Amygdala (tissue), 56 donors: ENCODE results near the gene MTHFD2L.
"Not testable (repeated sequence)": the region's sequence is repeated elsewhere in the genome, so short reads cannot be mapped to it uniquely, and the experiment has no call there.

Source experiments
- DNase-seq, 56 donors: peaks; one replicate each; lab custom pipeline; 2025; lab: John Stamatoyannopoulos, UW

The MTHFD2L gene

DNA sequence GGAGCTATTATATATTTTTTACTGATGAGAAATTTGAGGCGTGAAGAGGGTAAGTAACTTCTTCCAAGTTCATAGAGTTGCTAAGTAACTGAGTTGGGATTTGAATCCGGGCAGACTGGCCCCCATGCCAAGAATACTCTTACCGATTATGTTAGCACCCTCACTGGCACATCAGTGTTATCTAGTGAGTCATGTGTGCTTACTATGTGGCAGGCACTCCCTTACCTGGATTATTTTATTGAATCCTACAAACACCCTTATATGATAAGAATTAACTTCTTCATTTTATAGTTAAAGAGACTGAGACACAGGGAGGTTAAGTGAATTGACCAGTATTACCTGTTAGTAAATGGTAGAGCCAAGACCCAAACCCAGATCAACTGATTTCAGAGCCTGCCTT is 20.9 kb downstream of the MTHFD2L start:
- no peak for DNase-seq

DNA sequence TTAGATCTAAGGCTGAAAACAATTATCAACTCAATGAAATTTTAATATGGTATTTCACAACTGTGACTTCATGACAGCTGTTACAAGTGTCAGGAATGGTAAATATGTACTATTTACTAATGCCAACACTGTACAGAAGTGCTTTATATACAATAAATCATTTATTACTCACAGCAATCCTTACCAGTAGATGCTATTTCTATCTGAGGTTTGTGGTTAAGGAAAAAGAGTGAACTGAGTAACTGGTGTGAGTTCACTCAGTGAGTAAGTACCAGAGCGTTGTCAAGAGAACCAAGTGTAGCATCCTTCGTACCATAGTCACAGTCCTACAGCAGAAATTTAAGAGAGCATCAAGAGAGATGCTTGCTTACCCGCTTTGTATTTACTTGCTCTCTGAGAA is 23.3 kb downstream of the MTHFD2L start:
- no peak for DNase-seq

DNA sequence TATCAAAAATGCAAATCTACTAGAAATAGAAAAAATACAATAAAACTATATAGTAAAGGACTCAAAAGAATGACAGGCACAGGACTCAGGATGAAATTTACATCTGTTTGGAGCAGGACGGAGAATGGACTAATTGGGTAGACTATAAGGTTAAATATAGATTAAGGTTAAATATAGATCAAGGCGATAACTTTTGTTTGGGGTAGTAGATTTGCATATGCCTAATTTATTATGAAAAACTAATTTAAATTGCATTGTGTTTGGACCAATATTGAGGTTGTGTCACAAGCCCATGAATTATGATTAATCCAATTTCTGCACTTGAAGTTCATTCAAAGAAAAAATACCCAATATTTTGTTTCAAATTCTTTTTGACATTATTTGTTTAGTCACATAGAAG is 31.0 kb downstream of the MTHFD2L start:
- DNase-seq, result no peak

DNA sequence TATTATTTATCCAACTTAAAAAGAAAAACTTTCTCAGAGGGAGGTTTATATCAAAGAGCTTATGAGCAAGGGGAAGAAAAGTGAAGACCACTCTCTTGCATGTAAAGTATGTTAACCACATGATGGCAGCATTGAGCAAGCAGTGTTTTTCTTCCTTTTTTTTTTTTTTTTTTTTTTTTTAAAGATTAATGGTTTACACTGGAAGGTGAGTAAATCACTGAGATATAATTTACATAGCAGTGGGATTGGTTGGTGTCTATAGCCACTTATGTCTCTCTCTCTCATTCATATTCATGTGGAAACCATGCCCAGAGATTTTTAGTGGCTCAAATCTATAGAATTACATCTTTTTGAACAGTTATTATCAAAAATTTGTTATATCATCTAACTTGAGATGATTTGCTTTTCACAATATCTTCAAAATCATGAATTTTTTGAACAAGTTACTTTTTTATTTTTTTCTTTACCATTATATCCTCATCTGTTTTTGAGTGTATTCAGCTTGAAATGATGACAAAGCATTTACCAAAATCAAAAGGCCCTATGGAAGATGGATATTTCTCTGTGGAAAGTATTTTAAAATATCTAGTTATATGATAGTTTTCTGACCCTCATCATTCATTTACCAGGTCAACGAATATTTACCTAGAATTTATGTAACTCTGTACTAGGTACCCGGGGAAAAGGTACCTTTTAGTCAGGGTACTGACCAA is 31.6 kb downstream of the MTHFD2L start:
- peak in 1 of 56 donors; percentile 5 for DNase-seq

DNA sequence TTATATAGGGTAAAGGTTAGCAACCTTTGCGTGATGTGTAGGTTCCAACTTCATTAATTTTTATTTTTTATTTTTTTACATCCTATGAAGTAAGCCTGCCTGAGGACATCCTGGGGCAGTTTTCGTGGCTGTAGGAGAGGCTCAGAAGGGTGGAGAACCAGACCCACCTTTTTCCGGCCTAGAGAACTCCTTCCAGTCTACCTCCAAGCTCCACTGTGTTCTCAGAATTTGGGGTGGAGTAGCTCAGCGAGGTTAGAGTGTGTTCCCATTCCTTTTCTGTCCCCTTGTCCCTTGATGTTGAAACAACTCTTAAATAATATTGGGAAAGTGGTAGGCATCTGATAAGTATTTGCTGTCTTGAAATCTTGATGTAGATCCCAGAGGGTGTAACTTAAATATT is 32.4 kb downstream of the MTHFD2L start:
- DNase-seq, result no peak

DNA sequence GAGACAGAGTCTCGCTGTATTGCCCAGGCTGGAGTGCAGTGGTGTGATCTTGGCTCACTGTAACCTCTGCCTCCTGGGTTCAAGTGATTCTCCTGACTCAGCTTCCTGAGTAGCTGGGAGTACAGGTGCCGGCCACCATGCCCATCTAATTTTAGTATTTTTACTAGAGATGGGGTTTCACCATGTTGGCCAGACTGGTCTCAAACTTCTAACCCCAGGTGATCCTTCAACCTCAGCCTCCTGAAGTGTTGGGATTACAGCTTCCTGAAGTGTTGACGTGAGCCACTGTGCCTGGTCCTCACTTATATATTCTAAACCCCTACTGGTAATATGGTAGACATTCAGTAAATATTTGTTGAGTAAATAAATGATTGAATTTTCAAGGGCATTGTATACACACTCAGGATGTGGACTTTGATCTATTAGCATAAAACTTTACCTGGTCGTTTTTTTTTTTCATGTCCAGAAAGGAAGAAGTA is 33.0 kb downstream of the MTHFD2L start:
- no peak for DNase-seq

DNA sequence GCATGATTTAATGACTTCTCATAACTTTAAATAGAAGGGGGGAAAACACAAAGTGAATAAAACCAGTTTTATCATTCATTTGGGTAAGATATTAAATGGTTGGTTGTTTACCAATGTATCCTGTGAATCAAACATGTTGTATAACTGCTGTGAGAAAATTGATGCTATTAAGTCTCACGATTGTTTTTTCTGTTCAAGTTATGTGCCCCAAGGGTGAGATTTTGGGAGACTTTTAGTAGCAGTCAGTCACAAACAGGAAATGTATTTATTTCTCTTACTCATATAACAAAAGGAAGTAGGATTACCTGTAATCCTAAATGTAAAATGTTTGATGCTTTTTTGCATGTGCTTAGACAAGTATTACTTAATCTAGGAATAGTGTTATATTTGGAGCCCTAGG is 39.2 kb downstream of the MTHFD2L start:
- no peak for DNase-seq

DNA sequence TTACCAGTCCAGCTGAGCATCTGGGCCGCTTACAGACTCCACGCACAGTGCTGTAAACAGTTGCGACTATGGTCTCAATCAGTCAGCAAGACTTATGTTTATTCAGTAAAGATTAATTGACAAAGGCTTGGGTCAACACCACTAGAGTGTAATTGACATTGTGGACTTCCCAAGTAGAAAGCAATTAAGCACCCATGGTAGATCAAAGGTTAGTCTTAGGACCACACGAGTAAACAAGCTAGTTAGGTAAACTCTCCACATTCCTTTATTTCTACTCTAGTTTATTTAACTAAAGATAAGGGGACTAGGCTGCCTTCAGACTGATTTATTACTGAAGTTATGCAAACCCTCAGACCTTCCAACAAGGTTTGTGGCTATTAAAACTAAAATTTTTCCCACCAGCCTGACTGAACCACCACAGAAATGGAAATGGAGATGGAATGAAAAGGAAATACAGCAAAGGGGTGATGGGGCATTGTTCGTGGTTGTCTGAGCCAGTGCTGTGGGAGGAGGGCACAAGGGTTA is 44.2 kb downstream of the MTHFD2L start:
- no peak for DNase-seq

DNA sequence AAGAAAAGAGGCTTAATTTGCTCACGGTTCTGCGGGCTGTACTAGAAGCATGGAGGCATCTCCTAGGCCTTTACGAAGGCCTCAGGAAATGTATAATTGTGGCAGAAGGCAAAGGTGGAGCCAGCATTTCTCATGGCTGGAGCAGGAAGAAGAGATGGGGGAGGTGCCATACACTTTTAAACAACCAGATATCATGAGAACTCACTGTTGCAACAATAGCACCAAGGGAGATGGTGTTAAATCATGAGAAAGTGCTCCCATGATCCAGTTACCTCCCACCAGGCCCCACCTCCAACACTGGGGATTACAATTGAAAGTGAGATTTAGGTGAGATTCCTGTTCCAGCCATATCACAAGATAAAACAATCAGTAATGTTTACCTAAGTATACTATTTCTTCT is 45.5 kb downstream of the MTHFD2L start:
- DNase-seq, result no peak

DNA sequence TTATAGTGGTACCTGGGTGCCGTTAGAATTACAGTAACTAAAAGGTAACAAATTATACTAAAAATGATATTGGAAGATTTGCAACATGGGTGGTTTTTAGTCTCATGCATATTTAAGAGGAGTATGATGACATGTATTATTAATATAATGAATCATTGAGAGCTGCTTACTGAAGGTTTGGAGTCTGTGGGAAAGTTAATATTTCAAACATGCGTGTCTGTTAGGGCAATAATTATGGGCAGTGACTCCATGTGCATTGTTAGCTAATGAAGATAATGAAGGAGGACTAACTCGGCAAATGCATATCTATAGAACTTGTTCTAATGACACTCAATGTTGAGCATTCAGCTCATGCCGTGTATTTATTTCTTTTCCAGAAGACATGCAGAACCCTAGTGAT is 47.1 kb downstream of the MTHFD2L start:
- no peak for DNase-seq

DNA sequence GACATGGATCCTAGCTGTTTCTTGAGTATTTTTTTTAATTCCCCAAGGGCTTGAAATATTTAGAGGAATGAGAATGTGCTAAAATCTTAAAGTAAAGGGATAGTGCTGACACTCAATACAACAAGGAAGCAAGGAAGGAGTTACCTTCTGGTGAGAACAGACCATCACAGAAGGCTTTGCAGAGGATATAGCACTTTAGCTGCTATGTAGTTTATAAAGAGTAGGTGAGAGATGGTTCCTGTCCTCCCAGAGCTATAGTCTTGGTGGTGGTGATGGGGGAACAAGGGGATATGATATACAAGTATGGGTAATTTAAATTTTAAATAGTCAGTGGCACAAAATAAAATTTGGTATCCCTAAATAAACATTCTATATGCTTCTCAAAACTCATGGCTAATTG is 47.6 kb downstream of the MTHFD2L start:
- DNase-seq, result no peak

DNA sequence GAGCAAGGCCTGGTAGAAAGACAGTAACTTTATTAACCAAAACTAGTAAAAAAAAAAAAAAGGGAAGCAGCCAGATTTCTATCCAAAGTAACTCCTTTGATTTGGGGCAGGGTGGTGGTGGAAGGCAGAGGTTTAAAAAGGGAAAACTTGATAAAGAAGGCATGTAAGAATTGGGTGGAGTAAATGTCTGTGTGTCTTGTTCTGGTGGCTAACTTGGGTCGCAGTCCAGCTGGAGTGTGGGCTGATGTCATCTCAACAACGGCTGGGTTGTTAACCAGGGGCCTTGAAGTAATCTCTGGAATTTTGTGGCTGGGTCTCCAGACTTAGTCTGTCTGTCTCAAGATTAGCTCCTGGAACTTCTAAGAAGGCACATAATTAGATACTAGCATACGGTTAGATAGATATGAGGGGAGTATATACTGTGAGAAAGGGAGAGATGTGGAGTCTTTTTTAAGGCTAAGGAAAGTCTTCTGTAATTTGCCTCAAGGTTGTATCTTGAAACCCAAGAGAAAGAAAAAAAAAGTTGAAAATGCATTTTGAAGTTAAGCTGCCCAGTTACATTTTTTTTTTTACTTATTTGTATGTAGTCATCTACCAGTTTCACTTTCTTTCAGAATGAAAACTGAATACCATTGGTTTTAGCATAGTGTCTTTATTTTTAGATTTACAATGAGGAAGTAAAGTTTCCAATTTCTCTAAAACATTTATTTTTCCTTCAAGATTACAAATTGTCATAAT is 48.3 kb downstream of the MTHFD2L start:
- DNase-seq, result no peak

DNA sequence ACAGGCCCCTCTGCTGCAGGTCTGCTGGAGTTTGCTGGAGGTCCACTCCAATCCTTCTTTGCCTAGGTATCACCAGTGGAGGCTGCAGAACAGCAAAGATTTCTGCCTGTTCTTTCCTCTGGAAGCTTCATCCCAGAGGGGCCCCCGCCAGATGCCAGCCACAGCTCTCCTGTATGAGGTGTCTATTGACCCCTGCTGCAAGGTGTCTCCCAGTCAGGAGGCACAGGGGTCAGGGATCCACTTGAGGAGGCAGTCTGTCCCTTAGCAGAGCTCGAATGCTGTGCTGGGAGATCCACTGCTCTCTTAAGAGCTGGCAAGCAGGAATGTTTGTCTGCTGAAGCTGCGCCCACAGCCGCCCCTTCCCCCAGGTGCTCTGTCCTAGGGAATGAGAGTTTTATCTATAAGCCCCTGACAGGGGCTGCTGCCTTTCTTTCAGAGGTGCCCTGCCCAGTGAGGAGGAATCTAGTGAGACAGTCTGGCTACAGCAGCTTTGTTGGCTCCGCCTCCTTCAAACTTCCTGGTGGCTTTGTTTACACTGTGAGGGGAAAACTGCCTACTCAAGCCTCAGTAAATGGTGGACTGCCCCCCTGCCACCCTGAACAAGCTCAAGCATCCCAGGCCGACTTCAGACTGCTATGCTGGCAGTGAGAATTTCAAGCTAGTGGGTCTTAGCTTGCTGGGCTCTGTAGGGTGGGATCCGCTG is 56.7 kb downstream of the MTHFD2L start:
- not testable (repeated sequence) for DNase-seq

DNA sequence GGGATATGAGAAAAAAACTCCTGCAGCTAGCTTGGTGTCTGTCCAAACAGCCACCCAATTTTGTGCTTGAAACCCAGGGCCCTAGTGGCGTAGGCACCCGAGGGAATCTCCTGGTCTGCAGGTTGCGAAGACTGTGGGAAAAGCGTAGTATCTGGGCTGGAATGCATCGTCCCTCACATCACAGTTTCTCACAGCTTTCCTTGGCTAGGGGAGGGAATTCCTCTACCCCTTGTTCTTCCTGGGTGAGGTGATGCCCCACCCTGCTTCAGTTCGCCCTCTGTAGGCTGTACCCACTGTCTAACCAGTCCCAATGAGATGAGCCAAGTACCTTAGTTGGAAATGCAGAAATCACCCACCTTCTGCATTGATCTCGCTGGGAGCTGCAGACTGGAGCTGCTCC is 57.3 kb downstream of the MTHFD2L start:
- not testable (repeated sequence) for DNase-seq

DNA sequence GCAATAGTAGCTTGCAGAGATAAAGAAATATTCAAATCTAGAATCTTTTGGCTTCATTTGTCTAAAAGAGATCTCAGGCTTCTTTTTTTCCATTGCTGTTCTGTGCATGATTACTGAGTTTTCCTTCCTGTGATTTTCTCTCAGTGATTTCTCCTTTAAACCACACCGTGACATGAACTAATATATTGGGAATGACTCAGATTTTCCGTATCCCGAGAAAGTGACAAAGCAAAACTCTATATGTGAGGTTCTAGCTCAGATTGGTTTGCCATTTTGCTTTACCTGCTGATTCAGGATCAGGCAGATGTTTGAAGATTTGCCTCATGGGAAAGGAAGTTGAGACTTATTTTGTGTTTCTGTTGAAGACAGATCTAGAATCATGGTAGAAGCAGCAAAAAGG is 59.4 kb downstream of the MTHFD2L start:
- no peak for DNase-seq

DNA sequence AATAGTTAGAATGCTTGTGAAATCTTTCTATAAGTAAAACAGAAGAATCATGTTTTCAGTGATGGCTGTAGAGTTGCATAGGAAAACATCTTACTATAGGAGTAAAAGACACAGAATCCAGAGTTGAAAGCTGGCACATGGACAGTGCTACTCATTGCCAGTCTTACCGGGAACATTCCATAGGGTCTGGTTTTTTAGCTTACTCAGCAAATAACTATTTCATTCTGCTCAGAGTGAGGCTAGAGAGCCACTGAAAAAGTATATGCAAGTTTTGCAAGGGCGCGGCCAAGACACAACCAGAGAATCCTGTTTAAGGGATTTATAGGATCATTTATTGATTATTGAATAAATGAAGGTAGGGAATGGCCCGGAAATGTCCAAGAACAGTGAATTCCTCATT is 60.3 kb downstream of the MTHFD2L start:
- DNase-seq, result no peak

DNA sequence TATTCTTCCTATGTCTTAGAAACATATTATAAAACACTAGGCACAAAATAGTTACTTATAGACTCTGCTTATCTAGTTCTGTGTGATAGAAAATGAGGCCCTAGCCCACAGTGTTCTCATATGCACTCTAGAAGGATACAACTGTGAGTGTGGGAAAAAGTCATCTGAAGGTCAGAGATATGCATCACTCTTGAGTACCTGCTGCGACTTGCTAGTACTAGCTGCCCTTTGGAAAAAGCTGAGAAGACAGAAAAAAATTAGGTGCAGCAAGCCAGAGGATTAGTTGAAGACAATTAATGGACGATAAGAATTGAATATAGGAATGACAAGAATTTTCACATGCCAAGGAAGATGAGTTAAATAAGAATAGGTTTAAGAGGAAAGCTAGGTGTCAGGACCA is 61.3 kb downstream of the MTHFD2L start:
- DNase-seq, result no peak

DNA sequence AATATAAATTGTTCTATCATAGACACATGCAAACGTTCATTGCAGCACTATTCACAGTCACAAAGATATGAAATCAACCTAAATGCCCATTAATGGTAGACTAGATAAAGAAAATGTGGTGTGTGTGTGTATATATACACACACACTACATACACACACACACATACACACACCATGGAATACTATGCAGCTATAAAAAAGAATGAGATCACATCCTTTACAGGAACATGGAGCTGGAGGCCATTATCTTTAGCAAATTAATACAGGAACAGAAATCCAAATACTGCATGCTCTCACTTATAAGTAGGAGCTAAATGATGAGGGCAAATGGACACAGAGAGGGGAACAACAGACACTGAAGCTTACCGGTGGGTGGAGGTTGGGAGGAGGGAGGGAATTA is 65.2 kb downstream of the MTHFD2L start:
- DNase-seq, result no peak

DNA sequence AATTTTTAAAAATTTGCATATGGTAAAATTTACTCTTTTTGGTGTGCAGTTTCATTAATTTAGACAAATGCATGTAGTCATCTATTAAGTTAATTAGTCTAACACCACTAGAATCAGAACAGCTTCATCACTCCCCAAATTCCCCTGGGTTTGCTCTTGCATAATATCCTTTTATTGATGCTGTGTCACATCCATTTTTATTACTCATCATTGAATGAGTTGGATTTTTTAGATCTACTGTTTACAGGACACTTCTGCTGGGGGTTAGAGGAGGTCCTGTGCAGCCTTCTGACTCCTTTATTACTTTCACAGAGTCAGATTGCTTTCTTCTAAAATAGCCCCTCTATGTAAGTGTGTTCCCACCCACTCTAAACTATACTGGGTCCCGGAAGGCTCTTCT is 65.9 kb downstream of the MTHFD2L start:
- DNase-seq, result no peak

DNA sequence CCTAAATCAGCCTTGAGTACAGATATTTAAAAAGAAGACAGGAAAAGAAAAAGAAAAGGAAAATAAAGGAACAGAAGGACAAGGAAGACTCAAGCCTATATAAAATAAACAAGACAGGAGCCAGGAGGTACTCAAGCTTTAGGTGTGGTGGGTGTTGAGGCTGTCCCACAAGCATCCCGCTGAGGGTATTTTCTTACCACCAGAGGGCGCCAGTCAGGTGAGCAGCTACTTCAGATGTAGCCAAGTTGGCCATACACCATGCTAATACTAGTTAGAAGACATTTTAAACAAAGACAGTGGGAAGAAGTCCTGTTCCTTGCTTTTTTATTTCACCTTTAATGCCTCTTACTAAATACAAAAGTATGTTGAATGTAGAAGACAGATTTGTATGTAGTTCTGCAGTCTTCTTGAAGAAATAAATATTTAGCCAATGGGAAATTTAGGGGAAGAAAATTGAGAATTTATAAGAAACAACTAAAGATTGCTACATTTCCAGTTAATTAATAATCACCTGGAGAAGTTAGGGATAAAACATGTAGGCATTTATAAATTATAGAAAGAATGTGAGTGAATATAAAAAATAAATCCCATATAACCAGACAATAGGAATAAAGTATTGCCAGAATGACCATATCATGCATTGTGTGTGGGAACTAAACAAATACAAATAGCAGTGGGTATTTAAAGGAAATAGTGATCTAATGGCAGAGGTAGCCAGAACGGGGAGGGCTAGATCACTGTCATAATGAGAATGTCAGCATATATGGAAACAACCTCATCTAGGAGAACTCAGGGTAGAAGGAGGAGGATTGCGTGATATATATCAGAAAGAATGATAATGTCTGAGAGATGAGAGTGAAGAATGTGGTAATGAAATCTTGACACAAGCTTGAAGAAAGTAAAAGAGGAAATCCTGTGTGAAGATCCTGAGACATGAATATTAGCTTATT is 71.0 kb downstream of the MTHFD2L start:
- DNase-seq, result peak in 30 of 56 donors; percentile 0 to 55 (median 10)
